ENCODE data around the gene FKBP14. TPM values are rescaled to one million over a fixed set of nuclear protein-coding genes. Genes with fewer than 3 reads are reported as not detected.
"Not testable (repeated sequence)": the region's sequence is repeated elsewhere in the genome, so short reads cannot be mapped to it uniquely, and the experiment has no call there.

FKBP14 gene
- total RNA-seq, 1 donor from 2014 or later, result 7.3 TPM

DNA sequence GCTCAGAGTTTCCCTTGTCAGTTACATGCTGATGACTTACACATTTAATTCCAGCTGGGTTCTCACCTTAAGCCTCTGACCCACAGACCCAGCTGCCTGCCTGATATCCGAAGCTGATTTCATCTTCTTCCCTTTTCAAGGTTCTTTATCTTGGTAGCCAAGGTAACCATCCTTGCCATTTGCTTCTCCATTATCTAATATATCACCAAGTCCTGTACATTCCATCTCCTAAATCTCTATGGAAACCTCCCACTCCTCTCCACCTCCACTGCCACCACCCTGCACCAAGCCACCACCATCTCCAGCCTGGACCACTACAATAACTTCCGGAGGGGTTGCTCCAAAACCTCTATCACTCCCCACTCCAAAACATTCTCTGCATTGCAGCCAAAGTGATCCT, 56.8 kb downstream of the FKBP14 start:
- DNase-seq (ENCODE audit: low spot score in 2 of 2), result no peak
- no peak overlapping the region for H3K4me3 ChIP-seq
- H3K9me3 ChIP-seq, result no peaks in the 10 kb centered on the region
- no peaks in the 10 kb centered on the region for H3K27me3 ChIP-seq
- intact Hi-C loops (cut with DNase I), result no loop called here
- H3K27ac ChIP-seq, result no peak overlapping the region
- H3K4me1 ChIP-seq, result peaks cover 0 to 3% of the 10 kb centered on the region in 2 donors
- peaks cover 0 to 4% of the 10 kb centered on the region in 2 donors for H3K36me3 ChIP-seq
- TF ChIP-seq, protein P1, sequence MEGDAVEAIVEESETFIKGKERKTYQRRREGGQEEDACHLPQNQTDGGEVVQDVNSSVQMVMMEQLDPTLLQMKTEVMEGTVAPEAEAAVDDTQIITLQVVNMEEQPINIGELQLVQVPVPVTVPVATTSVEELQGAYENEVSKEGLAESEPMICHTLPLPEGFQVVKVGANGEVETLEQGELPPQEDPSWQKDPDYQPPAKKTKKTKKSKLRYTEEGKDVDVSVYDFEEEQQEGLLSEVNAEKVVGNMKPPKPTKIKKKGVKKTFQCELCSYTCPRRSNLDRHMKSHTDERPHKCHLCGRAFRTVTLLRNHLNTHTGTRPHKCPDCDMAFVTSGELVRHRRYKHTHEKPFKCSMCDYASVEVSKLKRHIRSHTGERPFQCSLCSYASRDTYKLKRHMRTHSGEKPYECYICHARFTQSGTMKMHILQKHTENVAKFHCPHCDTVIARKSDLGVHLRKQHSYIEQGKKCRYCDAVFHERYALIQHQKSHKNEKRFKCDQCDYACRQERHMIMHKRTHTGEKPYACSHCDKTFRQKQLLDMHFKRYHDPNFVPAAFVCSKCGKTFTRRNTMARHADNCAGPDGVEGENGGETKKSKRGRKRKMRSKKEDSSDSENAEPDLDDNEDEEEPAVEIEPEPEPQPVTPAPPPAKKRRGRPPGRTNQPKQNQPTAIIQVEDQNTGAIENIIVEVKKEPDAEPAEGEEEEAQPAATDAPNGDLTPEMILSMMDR (IDR thresholded peaks at IDR 0.05), result no peak

DNA sequence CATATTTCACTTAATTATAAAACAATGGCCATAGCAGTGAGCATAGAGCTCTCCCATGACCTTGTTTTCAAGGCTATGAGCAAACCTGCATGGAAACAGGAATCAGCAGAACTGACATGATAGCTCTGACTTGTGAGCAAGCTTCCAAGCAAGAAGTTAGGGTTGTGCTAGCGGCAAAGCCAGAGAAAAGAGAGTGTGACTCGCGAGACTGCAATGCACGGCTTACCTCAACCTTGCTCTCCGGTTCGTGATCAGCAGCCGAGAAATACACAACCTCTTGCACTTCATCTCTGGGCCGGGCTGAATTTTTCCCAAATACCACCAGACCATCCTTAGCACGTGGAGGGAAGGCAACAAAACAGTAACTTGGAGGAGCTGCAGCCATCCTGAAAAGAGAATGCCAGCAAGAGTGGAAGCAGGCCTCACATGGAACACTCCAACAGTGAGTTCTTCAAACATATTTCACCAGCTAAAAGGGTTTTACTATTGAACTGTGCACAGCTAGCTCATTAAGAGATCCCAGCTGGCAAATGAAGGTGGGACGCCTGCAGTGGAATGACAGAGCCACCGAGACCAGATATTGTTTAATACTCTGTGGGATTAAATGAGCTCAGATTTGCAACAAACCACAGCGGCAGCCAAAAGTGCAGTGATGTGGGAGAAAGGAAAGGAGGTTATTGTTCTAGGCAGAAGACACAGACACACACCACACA, 57.7 kb downstream of the FKBP14 start:
- Histone ChIP-seq H3K4me1 (peaks cover 0 to 3% of the 10 kb centered on the region in 2 donors), H3K9me3 (no peaks in the 10 kb centered on the region), H3K36me3 (peaks cover 0 to 4% of the 10 kb centered on the region in 2 donors), H3K4me3 (no peak overlapping the region), H3K27me3 (no peaks in the 10 kb centered on the region), H3K27ac (no peak overlapping the region)
- TF ChIP-seq, protein P1 (IDR thresholded peaks at IDR 0.05), result no peak
- DNase-seq (ENCODE audit: low spot score in 2 of 2), result no peak
- intact Hi-C loops (cut with DNase I), result no loop called here

DNA sequence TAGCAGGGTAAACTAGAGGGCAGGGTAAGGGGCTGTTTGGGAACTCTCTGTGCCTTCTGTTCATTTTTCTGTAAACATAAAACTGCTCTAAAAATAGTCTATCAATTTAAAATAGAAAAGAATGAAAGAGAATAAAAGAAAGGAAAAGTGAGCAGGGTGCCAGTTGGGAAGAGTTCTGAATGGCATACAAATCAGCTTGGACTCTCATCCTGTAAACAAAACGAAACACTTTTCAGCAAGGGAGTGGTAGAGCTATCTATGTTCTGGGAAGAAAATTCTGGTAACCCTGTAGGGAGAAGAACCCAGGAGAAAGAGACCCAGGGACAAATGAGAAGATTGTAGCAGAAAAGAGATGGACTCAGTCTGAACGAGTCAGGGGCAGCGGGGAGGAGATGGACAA, 61.5 kb downstream of the FKBP14 start:
- H3K27ac ChIP-seq, result no peak overlapping the region
- peaks cover 0 to 3% of the 10 kb centered on the region in 2 donors for H3K4me1 ChIP-seq
- H3K9me3 ChIP-seq, result no peaks in the 10 kb centered on the region
- H3K4me3 ChIP-seq, result no peak overlapping the region
- H3K27me3 ChIP-seq, result no peaks in the 10 kb centered on the region
- peaks cover 0 to 4% of the 10 kb centered on the region in 2 donors for H3K36me3 ChIP-seq
- intact Hi-C loops (cut with DNase I), result no loop called here
- DNase-seq (ENCODE audit: low spot score in 2 of 2), result no peak
- TF ChIP-seq, protein P1 (IDR thresholded peaks at IDR 0.05), result no peak

GRCh38 chr7:29962035-29962434, 64.5 kb downstream of the FKBP14 start:
- DNase-seq (ENCODE audit: low spot score in 2 of 2), result no peak
- no peaks in the 10 kb centered on the region for H3K27me3 ChIP-seq
- H3K4me1 ChIP-seq, result peaks cover 0 to 3% of the 10 kb centered on the region in 2 donors
- H3K9me3 ChIP-seq, result no peaks in the 10 kb centered on the region
- H3K36me3 ChIP-seq, result peaks cover 0 to 12% of the 10 kb centered on the region in 2 donors
- H3K27ac ChIP-seq, result no peak overlapping the region
- intact Hi-C loops (cut with DNase I), result no loop called here
- TF ChIP-seq, protein P1 (IDR thresholded peaks at IDR 0.05), result no peak
- no peak overlapping the region for H3K4me3 ChIP-seq

DNA sequence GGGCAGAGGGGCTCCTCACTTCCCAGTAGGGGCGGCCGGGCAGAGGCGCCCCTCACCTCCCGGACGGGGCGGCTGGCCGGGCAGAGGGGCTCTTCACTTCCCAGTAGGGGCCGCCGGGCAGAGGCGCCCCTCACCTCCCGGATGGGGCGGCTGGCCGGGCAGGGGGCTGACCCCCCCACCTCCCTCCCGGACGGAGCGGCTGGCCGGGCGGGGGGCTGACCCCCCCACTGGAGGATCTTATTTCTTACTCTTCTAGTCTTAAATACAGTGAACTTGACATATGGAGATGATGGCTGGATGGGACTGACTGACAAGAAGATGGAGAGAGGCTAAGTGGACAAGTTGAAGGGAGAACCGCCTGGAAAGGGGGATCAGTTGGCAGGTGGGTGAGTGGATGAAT, 64.9 kb downstream of the FKBP14 start:
- H3K27ac ChIP-seq; DNase-seq (ENCODE audit: low spot score in 2 of 2); H3K9me3 ChIP-seq; H3K4me1 ChIP-seq; H3K4me3 ChIP-seq; intact Hi-C loops (cut with DNase I); H3K27me3 ChIP-seq: not testable (repeated sequence)
- H3K36me3 ChIP-seq, result peaks cover 0 to 12% of the 10 kb centered on the region in 2 donors

Other genes starting within 250 kb of the FKBP14 start
- 4.6 TPM for gene WIPF3, start 220.2 kb downstream of the FKBP14 start, total RNA-seq
- 31.0 TPM for gene SCRN1, start 36.9 kb downstream of the FKBP14 start, total RNA-seq
- gene PLEKHA8, start 1.7 kb upstream of the FKBP14 start, total RNA-seq, result 4.8 TPM
- gene MTURN, start 108.3 kb upstream of the FKBP14 start, total RNA-seq, result 40.9 TPM